HL-60 (cell line): ENCODE data around the gene CXCR6.

ENCODE experiments used
- CTCF ChIP-seq: IDR thresholded peaks from one replicate; pipeline ENCODE4 v1.5.1; 2011; ENCODE audit warnings: low read length, control low read depth, inconsistent platforms; ENCODE audit not compliant: insufficient read depth
- TF ChIP-seq, protein P1 (sequence below): IDR thresholded peaks from 2 replicates; pipeline ENCODE4 v1.6.1; 2012; ENCODE audit warnings: low read depth; ENCODE audit not compliant: insufficient replicate concordance

DNA sequence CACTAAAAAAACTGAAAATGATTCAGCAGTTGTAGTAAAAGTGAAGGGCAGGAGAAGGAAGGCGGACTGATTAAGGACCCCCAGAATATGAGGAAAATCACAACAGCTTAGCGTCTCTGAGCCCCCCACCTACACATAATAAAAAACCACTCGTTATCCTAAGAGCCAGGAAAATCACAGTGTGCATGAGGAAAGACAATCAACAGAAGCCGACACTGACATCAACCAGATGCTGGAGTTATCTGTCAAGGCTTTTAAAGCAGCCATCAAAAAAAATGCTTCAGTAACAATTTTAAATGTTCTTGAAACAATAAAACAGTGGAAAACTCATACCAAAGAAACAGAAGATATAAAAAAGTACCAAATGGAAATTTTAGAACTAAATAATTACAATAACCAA lies 9.7 kb upstream of the CXCR6 start:
- no peak for TF ChIP-seq CTCF
- TF ChIP-seq, protein P1, sequence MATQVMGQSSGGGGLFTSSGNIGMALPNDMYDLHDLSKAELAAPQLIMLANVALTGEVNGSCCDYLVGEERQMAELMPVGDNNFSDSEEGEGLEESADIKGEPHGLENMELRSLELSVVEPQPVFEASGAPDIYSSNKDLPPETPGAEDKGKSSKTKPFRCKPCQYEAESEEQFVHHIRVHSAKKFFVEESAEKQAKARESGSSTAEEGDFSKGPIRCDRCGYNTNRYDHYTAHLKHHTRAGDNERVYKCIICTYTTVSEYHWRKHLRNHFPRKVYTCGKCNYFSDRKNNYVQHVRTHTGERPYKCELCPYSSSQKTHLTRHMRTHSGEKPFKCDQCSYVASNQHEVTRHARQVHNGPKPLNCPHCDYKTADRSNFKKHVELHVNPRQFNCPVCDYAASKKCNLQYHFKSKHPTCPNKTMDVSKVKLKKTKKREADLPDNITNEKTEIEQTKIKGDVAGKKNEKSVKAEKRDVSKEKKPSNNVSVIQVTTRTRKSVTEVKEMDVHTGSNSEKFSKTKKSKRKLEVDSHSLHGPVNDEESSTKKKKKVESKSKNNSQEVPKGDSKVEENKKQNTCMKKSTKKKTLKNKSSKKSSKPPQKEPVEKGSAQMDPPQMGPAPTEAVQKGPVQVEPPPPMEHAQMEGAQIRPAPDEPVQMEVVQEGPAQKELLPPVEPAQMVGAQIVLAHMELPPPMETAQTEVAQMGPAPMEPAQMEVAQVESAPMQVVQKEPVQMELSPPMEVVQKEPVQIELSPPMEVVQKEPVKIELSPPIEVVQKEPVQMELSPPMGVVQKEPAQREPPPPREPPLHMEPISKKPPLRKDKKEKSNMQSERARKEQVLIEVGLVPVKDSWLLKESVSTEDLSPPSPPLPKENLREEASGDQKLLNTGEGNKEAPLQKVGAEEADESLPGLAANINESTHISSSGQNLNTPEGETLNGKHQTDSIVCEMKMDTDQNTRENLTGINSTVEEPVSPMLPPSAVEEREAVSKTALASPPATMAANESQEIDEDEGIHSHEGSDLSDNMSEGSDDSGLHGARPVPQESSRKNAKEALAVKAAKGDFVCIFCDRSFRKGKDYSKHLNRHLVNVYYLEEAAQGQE, result no peak
